Fibroblast of lung (primary cell): ENCODE data around the gene ACE.

Experiments used
- EZH2 ChIP-seq: IDR thresholded peaks from 2 replicates; pipeline ENCODE4 v1.5.1; 2012; ENCODE audit warnings: low read length, control low read depth, mild to moderate bottlenecking; ENCODE audit errors: missing control alignments
- TF ChIP-seq, protein P1 (sequence below), 2 donors: IDR thresholded peaks in 1 of 2; conservative IDR thresholded peaks in 1 of 2; 1 replicate in 1 of 2; 2 replicates in 1 of 2; pipeline ENCODE4 v1.5.1; 2011 to 2012; ENCODE audit warnings: low read length in 2 of 2, control low read depth in 1 of 2, inconsistent platforms in 1 of 2, low read depth in 1 of 2, mild to moderate bottlenecking in 1 of 2

- TF ChIP-seq, protein P1, sequence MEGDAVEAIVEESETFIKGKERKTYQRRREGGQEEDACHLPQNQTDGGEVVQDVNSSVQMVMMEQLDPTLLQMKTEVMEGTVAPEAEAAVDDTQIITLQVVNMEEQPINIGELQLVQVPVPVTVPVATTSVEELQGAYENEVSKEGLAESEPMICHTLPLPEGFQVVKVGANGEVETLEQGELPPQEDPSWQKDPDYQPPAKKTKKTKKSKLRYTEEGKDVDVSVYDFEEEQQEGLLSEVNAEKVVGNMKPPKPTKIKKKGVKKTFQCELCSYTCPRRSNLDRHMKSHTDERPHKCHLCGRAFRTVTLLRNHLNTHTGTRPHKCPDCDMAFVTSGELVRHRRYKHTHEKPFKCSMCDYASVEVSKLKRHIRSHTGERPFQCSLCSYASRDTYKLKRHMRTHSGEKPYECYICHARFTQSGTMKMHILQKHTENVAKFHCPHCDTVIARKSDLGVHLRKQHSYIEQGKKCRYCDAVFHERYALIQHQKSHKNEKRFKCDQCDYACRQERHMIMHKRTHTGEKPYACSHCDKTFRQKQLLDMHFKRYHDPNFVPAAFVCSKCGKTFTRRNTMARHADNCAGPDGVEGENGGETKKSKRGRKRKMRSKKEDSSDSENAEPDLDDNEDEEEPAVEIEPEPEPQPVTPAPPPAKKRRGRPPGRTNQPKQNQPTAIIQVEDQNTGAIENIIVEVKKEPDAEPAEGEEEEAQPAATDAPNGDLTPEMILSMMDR (conservative IDR thresholded peaks at IDR 0.05 in 1 of 2, IDR thresholded peaks at IDR 0.05 in 1 of 2; ENCODE audit: low read depth in 1 of 2, low read length in 2 of 2): no peak
- no peak for TF ChIP-seq EZH2
Observed at GRCh38 chr17:63531022-63531965, 54.4 kb downstream of the ACE start.
